Tibial nerve (tissue), 4 donors: ENCODE results near the gene BCL2A1. TPM values are rescaled to one million over a fixed set of nuclear protein-coding genes. Genes with fewer than 3 reads are reported as not detected.
A peak's percentile ranks its signal among the peaks of the same experiment; 100 is the strongest.

ENCODE experiments used
- DNase-seq, 2 donors: peaks; one replicate each; pipeline ENCODE4 v3.0.0-alpha.2; 2019; ENCODE audit warnings: low spot score in 2 of 2
- H3K27ac ChIP-seq, 4 donors: fragments of 200-600 bp; sonication (generic) in 3 of 4; one replicate each; pipeline ENCODE4 v1.5.1; 2017 to 2019; ENCODE audit warnings: mild to moderate bottlenecking in 1 of 4
- H3K27me3 ChIP-seq, 2 donors: fragments of 200-600 bp; sonication (generic) in 1 of 2; one replicate each; pipeline versions ENCODE4 v1.5.1 to v1.6.0; 2017 to 2019
- H3K36me3 ChIP-seq, 3 donors: fragments of 200-600 bp; sonication (generic); one replicate each; pipeline ENCODE4 v1.5.1; 2018 to 2019
- H3K4me1 ChIP-seq, 4 donors: fragments of 200-600 bp; sonication (generic) in 3 of 4; one replicate each; pipeline ENCODE4 v1.5.1; 2017 to 2019
- H3K4me3 ChIP-seq, 4 donors: fragments of 200-600 bp; sonication (generic) in 3 of 4; one replicate each; pipeline ENCODE4 v1.5.1; 2017 to 2019; ENCODE audit warnings: mild to moderate bottlenecking in 1 of 4, moderate library complexity in 1 of 4
- H3K9me3 ChIP-seq, 4 donors: fragments of 200-600 bp; sonication (generic) in 3 of 4; one replicate each; pipeline ENCODE4 v1.5.1; 2017 to 2019
- EP300 ChIP-seq, 2 donors: sonication (generic); formaldehyde crosslinking; IDR thresholded peaks; one replicate each; pipeline ENCODE4 v1.6.1; 2017; ENCODE audit warnings: antibody characterized with exemption in 2 of 2, mild to moderate bottlenecking in 1 of 2
- POLR2A ChIP-seq, 2 donors: fragments of 450-650 bp; IDR thresholded peaks; one replicate each; pipeline ENCODE4 v1.6.1; 2017; ENCODE audit warnings: antibody characterized with exemption in 2 of 2, mild to moderate bottlenecking in 2 of 2, moderate library complexity in 2 of 2
- WGBS, 2 donors: methylation state at CpG; one replicate each; pipeline ENCODE4 v1.1.5; 2018; 5-methylcytosine and 5-hydroxymethylcytosine counted together
- total RNA-seq, 4 donors: library from RNA; depleted of rRNA; stranded (reverse); fragments of >200 nt; gene quantifications; one replicate each; pipeline ENCODE4 v1.1.0, GENCODE V29; 2016
- TF ChIP-seq, protein P1 (sequence below), 5 experiments: fragments of 200-600 bp in 3 of 5; fragments of 450-650 bp in 2 of 5; sonication (generic) in 3 of 5; IDR thresholded peaks; one replicate each; pipeline ENCODE4 v1.5.1; 2016 to 2019; ENCODE audit warnings: antibody characterized with exemption in 5 of 5, mild to moderate bottlenecking in 3 of 5, moderate library complexity in 2 of 5

Gene BCL2A1
- total RNA-seq, 4 donors from 2014 or later, result 0.59 to 2.1 (median 1.3) TPM; not detected in 1

DNA sequence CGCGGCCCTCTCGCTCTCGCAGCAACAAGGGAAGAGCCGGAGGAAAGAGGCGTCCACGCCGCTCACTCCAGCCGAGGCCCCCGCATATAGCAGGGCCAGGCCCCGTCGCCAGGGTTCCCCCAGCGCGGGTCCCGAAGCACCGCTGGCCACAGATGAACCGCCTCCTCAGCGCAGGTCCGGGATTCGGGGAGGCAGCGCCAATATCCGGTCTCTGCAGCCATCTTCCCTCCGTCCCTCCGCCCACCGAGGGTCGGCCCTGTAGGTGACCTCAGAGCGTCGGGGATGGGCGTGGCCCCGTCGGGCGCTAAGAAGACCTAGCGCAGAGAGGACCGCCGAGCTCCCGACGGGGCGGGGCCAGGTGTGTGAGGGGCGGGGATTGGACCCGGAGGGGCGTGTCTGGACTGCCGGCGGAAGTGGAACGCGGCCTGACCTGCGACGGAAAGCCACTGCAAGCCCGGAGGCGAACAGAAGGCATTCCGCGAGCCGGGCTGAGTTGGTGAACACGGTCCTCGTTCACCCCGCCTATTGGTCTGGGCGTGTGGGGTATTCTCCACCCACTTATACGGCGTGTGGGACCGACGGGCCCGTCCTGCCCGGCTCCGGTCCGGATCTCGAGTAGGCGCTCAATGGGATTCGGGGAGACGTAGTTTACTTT lies 47.4 kb downstream of the BCL2A1 start:
- TF ChIP-seq EP300 (IDR thresholded peaks at IDR 0.05) (peak; percentile 31 to 82), POLR2A (IDR thresholded peaks at IDR 0.05) (peak; percentile 72)
- TF ChIP-seq, protein P1, sequence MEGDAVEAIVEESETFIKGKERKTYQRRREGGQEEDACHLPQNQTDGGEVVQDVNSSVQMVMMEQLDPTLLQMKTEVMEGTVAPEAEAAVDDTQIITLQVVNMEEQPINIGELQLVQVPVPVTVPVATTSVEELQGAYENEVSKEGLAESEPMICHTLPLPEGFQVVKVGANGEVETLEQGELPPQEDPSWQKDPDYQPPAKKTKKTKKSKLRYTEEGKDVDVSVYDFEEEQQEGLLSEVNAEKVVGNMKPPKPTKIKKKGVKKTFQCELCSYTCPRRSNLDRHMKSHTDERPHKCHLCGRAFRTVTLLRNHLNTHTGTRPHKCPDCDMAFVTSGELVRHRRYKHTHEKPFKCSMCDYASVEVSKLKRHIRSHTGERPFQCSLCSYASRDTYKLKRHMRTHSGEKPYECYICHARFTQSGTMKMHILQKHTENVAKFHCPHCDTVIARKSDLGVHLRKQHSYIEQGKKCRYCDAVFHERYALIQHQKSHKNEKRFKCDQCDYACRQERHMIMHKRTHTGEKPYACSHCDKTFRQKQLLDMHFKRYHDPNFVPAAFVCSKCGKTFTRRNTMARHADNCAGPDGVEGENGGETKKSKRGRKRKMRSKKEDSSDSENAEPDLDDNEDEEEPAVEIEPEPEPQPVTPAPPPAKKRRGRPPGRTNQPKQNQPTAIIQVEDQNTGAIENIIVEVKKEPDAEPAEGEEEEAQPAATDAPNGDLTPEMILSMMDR (IDR thresholded peaks at IDR 0.05), result peak in 1 of 5 experiments; percentile 34
- H3K9me3 ChIP-seq, result peaks cover 0 to 35% (median 14%) of the 10 kb centered on the region in 4 donors

DNA sequence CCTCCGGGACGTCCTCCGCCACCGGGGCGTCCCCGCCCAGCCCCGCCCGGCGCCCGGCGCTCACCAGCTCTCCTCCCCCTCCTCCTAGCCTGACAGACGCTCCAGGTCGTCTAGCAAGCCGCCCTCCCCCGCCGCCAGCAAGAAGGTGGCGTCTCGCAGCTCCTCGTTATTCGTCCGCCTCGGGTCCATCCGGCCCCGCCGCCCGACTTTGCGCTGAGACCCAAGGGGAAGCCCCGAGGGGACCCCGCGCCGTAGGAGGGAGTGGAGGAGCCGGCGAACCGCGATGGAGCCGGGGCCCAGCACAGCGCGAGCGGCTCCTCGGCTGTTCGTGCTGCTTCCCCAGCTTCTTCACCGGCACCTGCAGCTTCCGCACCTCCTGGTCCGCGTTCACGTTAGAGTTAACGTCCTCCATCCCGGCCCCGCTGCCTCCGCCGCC lies 47.9 kb downstream of the BCL2A1 start:
- peaks cover 0 to 41% (median 17%) of the 10 kb centered on the region in 4 donors for H3K9me3 ChIP-seq
- H3K36me3 ChIP-seq, result peaks cover 0 to 39% (median 4%) of the 10 kb centered on the region in 3 donors
- TF ChIP-seq, protein P1 (IDR thresholded peaks at IDR 0.05), result no peak
- TF ChIP-seq POLR2A (IDR thresholded peaks at IDR 0.05) (no peak), EP300 (IDR thresholded peaks at IDR 0.05) (no peak)
- peak overlapping the region; percentile 61 to 96 (median 82) for H3K4me3 ChIP-seq
- no peaks in the 10 kb centered on the region for H3K27me3 ChIP-seq
- 0 to 1% methylated on average over 34 of the region's 51 CpGs for WGBS, 2 donors
- peak overlapping the region; percentile 54 to 94 (median 92) for H3K27ac ChIP-seq
- peaks cover 0 to 11% (median 5%) of the 10 kb centered on the region in 4 donors for H3K4me1 ChIP-seq
- peak in 1 of 2 donors; percentile 14 for DNase-seq

More for the DNA sequence above, 47.4 kb downstream of the BCL2A1 start:
- Histone ChIP-seq H3K4me1 (peaks cover 0 to 11% (median 5%) of the 10 kb centered on the region in 4 donors), H3K4me3 (peak overlapping the region; percentile 61 to 96 (median 82)), H3K27me3 (no peaks in the 10 kb centered on the region), H3K27ac (peak overlapping the region; percentile 54 to 94 (median 92)), H3K36me3 (peaks cover 0 to 33% (median 4%) of the 10 kb centered on the region in 3 donors)
- DNase-seq, result peak; percentile 72 to 84
- WGBS, 2 donors, result 0 to 1% methylated on average over 31 to 61 of the region's 68 CpGs

DNA sequence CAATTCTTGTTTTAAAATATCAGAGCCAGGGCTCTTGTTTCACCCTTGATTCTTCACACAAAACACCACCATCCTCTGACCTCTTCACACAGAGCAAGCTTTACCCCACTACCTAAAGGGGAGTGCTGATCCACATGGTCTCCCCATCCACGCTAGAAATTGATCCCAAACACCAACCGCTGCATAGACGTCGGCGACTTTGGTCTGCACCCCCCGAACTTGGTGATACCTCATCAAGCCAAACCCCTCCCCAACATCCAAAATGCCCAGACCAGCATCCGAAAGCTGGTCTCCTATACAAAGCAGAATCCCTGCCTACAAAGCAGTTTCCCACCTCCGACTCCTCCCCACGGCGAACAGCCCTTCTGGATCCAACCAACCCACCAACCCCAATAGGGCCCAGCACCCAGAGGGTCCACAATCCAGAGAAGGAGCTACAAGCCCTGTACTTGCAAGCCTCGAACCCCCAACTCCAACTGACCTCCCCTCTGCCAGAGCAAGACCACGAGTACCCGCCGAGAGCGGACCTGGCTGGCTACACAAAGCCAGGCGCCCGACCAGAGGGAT lies 48.4 kb downstream of the BCL2A1 start:
- no peak for DNase-seq
- Histone ChIP-seq H3K27ac (peak overlapping the region; percentile 54 to 94 (median 92)), H3K27me3 (no peaks in the 10 kb centered on the region), H3K9me3 (peaks cover 0 to 46% (median 19%) of the 10 kb centered on the region in 4 donors), H3K4me1 (peaks cover 0 to 11% (median 5%) of the 10 kb centered on the region in 4 donors), H3K36me3 (peaks cover 0 to 42% (median 4%) of the 10 kb centered on the region in 3 donors), H3K4me3 (peak overlapping the region; percentile 61 to 96 (median 82))
- 27 to 30% methylated on average over 13 to 17 of the region's 17 CpGs for WGBS, 2 donors
- TF ChIP-seq POLR2A (IDR thresholded peaks at IDR 0.05) (no peak), EP300 (IDR thresholded peaks at IDR 0.05) (no peak)
- TF ChIP-seq, protein P1 (IDR thresholded peaks at IDR 0.05), result no peak

DNA sequence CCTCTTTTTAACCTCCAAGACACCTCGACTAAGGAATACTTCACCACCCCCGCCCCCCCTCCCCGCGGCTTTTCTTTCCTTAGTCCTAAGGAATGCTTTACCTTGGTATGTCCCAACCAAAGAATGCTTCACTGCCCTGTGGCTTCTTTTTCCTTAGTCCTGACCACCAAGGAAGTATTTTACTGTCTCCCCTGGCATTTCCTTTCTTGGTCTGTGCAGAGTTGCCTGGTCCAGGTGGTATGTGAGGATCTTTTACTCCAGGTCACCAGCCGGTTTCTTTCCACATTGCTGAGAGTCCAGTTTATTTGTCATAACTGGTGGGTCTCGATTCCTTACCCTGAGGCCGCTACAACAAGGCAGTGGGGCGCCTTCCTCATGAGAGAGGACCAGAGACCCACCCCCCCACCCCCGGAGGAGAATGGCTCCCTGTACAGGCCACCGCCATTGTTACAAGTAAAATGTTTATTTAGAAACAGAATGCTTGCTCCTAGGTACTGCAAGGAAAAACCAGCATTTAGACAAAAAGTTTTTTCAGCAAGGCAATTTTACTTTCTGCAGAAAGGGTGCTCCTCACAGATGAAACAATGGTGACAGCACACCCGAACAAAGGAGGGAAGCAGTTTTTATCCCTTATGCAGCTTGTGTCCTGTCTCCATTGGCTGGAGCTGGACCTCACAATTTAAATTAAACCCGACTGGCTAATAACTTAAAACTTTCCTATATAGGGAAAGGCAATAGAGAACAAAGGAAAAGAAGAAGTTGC lies 51.1 kb downstream of the BCL2A1 start:
- TF ChIP-seq EP300 (IDR thresholded peaks at IDR 0.05) (no peak), POLR2A (IDR thresholded peaks at IDR 0.05) (no peak)
- TF ChIP-seq, protein P1 (IDR thresholded peaks at IDR 0.05), result no peak

More for the DNA sequence above, 51.1 kb downstream of the BCL2A1 start:
- H3K36me3 ChIP-seq, result peaks cover 0 to 42% (median 4%) of the 10 kb centered on the region in 3 donors
- H3K27ac ChIP-seq, result no peak overlapping the region
- H3K4me3 ChIP-seq, result no peak overlapping the region
- WGBS, 2 donors, result 94 to 95% methylated on average over 12 of the region's 12 CpGs
- peaks cover 0 to 11% (median 5%) of the 10 kb centered on the region in 4 donors for H3K4me1 ChIP-seq
- H3K27me3 ChIP-seq, result no peaks in the 10 kb centered on the region
- DNase-seq, result no peak
- peaks cover 0 to 72% (median 30%) of the 10 kb centered on the region in 4 donors for H3K9me3 ChIP-seq
